Coronary artery (tissue), 2 donors: ENCODE results near the gene WDR18.

ENCODE experiments used
- DNase-seq: peaks from one replicate; pipeline ENCODE4 v3.0.0-alpha.2; 2017; ENCODE audit warnings: low spot score
- H3K27ac ChIP-seq, 2 donors: fragments of 200-600 bp; sonication (generic); one replicate each; pipeline ENCODE4 v1.5.1; 2016 to 2019
- H3K4me3 ChIP-seq: fragments of 200-600 bp; sonication (generic); 2 replicates; pipeline ENCODE4 v1.5.1; 2016; ENCODE audit warnings: mild to moderate bottlenecking, moderate library complexity
- TF ChIP-seq, protein P1 (sequence below): fragments of 200-600 bp; sonication (generic); IDR thresholded peaks from one replicate; pipeline ENCODE4 v1.5.1; 2019; ENCODE audit warnings: antibody characterized with exemption

The WDR18 gene

DNA sequence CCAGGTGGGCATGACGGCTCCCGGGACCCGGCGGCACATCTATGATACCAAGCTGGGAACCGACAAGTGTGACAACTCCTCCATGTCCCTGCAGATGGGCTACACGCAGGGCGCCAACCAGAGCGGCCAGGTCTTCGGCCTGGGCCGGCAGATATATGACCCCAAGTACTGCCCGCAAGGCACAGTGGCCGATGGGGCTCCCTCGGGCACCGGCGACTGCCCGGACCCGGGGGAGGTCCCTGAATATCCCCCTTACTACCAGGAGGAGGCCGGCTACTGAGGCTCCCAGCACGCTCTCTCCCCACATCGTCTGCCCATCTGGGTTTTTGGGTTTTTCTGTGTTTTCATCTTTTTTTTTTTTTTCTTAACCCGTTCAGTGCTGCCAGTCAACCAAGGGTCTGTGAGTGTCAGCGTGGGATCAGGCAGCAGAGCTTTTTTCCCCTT lies 53.5 kb downstream of the WDR18 start:
- DNase-seq: no peak
- no peak overlapping the region for H3K4me3 ChIP-seq
- TF ChIP-seq, protein P1, sequence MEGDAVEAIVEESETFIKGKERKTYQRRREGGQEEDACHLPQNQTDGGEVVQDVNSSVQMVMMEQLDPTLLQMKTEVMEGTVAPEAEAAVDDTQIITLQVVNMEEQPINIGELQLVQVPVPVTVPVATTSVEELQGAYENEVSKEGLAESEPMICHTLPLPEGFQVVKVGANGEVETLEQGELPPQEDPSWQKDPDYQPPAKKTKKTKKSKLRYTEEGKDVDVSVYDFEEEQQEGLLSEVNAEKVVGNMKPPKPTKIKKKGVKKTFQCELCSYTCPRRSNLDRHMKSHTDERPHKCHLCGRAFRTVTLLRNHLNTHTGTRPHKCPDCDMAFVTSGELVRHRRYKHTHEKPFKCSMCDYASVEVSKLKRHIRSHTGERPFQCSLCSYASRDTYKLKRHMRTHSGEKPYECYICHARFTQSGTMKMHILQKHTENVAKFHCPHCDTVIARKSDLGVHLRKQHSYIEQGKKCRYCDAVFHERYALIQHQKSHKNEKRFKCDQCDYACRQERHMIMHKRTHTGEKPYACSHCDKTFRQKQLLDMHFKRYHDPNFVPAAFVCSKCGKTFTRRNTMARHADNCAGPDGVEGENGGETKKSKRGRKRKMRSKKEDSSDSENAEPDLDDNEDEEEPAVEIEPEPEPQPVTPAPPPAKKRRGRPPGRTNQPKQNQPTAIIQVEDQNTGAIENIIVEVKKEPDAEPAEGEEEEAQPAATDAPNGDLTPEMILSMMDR: no peak
- peak overlapping the region in 1 of 2 donors; percentile 62 for H3K27ac ChIP-seq

DNA sequence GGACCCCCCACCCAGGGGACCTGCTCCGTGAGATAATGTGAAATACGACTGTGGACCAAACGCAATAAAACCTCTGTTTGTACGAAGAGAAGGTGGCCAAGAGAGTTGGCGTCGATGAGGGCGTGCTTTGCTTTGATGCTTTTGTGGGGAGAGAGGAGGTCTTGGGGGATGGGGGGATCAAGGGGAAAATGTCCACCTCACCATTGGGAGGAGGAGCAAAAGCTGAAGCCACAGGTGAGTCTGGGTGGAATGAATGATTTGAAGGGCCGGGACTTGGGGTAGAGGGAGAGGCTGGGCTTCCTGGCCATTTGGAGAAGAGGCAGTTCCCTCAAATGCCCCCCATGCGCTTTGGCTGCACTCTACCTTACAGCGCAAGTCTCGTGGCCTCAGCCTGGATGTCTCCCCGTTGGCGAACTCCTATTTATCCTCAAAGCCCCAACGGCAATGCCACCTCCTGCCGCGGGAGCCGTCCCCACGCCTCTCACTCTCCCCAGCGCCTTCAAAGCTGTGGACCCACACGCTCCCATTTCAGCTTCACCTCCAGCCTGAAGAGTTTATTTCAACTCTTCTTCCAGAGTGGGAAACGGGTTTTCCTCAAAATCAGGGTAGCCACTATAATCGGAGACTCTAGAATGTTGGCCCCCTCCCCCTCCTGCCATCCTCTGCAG lies 55.0 kb downstream of the WDR18 start:
- no peak for DNase-seq
- TF ChIP-seq, protein P1: no peak
- Histone ChIP-seq H3K27ac (peak overlapping the region; percentile 9 to 62), H3K4me3 (peak overlapping the region; percentile 71)

DNA sequence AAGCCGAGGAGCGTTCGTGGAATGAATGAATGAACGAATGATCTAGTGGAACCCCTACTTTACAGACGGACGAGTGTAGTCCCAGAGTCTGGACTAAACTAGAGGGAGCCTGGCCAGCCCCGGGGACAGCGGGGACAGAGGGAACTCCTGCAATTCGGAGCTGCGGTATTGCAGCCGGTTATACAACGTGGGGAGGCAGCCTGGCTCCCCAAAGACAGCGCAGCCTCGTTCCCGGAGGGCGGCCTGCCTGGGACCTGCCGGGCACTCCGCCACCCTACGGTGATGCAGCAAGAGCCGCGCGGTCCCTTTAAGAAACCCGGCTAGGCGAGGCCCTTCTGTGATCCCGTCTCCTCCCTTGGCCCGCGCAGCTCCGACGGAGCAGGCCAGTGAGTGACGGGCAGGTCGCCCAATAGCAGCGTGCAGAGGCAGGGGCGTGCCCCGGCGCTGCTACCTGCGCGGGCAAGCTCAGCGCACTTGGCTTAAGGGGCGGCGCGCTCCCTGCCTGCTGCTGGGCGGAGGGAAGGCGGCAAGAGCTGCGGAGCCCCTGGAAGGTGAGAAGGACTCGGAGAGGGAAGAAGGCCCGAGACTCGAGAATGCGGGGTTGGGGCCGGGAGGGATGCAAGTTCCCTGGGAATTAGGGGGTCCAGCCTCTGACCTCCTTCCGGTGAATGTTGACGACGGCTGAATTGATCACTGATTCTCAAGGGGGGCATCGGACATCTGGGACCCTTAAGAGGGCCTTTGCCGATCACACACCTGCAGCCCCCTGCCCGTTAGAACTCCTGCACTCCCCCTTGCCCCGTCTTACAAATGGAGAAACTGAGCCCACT lies 55.7 kb downstream of the WDR18 start, which contains the start of gene ABCA7:
TSS of gene ABCA7 (plus strand) at position 462 of the 830 bp plus-strand sequence. CDS start 1,255 bp downstream, outside the sequence.
- Histone ChIP-seq H3K4me3 (peak within 1 kb of the TSS; percentile 71), H3K27ac (peak within 1 kb of the TSS; percentile 9 to 62)
- TF ChIP-seq, protein P1: no peak
- DNase-seq: peak; percentile 96

DNA sequence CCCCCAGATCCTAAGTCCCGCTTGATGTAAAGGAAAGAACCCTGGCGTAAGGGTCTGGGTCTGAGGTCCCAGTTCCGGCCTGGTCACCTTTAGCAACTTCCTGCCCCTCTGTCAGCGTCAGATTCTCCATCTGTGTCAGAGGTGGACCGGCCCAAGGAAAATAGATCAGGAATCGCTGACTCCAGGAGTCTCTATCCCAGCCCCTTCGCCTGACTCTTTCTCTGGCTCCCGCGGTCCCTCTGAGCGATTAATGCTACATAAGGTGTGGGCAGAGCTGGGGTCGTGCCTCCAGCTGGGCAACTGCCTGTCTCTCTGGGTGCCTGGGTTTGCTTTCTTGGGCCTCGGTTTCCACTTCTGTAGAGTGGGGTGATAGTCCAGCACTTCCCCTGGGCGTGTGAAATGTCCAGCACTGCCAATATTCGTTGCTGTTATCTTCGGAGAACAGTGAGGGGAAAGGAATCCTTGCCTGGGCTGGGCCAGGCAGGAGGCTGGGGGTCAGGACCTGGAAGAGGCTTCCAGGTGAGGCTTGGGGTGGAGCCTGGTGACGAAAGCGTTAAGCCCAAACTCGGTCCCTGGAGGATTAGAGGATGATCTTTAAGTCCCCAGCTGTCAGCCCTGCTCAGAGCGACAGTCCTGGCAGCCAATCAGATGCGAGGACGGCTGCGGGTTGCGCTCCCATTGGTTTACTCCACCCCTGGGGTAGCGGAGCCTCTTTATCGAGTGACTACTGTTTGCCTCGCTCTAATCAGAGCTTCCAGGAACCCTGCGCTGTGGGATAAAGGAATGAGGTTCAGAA lies 56.5 kb downstream of the WDR18 start:
- Histone ChIP-seq H3K27ac (peak overlapping the region in 1 of 2 donors; percentile 62), H3K4me3 (peak overlapping the region; percentile 71)
- DNase-seq: no peak
- TF ChIP-seq, protein P1: no peak

DNA sequence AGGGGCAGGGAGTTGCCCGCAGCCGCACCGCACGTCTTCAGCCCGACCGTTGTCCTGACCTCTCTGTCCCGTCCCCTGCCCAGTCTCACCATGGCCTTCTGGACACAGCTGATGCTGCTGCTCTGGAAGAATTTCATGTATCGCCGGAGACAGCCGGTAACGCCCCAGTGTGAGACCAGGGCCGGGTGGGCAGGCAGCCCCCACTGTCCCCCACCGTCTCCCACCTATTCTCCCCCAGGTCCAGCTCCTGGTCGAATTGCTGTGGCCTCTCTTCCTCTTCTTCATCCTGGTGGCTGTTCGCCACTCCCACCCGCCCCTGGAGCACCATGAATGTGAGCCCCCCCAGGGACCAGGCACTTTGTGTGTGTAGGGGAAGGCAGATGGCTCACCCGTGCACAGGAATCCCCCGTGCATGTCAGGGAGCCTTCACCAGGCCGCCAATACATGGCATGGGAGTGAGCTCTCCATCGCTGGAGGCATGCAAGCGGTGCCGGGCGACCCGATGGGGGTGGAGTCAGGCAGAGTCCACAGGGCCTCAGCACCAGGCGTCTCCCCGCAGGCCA lies 57.2 kb downstream of the WDR18 start:
- TF ChIP-seq, protein P1: no peak
- no peak for DNase-seq
- Histone ChIP-seq H3K27ac (peak overlapping the region in 1 of 2 donors; percentile 62), H3K4me3 (peak overlapping the region; percentile 71)

DNA sequence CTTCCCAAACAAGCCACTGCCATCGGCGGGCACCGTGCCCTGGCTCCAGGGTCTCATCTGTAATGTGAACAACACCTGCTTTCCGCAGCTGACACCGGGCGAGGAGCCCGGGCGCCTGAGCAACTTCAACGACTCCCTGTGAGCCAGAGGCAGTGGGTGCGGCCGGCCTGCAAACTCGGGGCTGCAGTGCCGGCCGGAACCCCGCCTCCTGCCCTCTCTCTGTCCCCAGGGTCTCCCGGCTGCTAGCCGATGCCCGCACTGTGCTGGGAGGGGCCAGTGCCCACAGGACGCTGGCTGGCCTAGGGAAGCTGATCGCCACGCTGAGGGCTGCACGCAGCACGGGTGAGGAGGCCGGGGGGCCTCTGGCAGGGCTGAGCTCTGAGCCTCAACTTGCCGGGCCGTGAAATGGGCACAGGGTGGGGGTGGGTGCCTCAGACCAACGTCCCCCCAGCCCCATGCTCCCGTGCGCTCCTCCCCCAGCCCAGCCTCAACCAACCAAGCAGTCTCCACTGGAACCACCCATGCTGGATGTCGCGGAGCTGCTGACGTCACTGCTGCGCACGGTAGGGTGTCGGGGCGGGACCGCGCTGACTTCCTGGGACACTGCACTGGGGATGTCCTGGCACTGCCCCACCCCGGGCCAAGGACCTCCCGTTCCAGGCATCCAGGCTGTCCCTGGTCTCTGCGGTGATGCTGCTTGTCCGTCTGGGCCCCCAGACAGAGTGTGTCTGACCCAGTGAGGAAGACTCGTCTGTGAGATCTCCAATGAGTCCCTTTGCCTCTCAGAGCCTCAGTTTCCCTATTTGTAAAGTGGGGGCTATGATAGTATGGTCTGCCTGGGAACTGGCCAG lies 57.9 kb downstream of the WDR18 start:
- peak overlapping the region; percentile 71 for H3K4me3 ChIP-seq
- TF ChIP-seq, protein P1: no peak
- no peak for DNase-seq
- H3K27ac ChIP-seq: peak overlapping the region in 1 of 2 donors; percentile 22
